ENCODE data around the gene EPS8L1.
A peak's percentile ranks its signal among the peaks of the same experiment; 100 is the strongest.

The EPS8L1 gene

DNA sequence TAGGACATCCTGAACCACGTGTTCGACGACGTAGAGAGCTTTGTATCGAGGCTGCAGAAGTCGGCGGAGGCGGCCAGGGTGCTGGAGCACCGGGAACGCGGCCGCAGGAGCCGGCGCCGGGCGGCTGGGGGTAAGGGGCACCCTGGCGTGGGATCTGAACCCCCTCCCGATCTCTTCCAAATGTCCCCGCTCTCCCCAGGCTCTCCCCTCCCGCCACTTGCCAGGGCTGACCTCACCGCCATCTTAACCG, 6.0 kb downstream of the EPS8L1 start:
- no peak for DNase-seq

DNA sequence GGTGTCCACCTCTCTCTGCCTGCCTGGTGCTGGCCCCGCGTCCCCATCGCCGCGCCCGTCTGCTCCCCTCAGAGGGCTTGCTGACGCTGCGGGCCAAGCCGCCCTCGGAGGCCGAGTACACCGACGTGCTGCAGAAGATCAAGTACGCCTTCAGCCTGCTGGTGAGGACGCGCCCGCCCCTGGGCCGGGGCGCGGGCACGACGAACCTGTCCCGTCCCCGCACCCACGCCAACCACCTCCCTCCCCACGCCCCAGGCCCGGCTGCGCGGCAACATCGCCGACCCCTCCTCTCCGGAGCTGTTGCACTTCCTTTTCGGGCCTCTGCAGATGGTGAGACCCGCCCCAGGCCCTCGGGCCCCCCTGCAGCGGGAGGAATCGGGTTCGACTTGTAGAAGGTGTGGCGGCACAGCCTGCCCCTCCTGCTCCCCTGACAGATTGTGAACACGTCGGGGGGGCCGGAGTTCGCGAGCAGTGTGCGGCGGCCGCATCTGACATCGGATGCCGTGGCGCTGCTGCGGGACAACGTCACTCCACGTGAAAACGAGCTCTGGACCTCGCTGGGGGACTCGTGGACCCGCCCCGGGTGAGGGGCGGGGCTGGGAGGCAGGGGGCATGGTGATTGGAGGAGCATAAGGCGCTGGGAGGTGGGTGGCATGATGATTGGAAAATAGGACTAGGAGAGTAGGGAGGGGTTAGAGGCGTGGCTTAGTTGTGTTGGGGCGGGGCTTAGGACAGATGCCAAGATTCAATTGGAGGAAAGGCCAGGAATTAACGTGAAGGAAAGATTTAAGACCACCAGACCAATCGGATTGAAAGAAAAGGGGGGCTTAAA, 6.6 kb downstream of the EPS8L1 start:
- no peak for DNase-seq

DNA sequence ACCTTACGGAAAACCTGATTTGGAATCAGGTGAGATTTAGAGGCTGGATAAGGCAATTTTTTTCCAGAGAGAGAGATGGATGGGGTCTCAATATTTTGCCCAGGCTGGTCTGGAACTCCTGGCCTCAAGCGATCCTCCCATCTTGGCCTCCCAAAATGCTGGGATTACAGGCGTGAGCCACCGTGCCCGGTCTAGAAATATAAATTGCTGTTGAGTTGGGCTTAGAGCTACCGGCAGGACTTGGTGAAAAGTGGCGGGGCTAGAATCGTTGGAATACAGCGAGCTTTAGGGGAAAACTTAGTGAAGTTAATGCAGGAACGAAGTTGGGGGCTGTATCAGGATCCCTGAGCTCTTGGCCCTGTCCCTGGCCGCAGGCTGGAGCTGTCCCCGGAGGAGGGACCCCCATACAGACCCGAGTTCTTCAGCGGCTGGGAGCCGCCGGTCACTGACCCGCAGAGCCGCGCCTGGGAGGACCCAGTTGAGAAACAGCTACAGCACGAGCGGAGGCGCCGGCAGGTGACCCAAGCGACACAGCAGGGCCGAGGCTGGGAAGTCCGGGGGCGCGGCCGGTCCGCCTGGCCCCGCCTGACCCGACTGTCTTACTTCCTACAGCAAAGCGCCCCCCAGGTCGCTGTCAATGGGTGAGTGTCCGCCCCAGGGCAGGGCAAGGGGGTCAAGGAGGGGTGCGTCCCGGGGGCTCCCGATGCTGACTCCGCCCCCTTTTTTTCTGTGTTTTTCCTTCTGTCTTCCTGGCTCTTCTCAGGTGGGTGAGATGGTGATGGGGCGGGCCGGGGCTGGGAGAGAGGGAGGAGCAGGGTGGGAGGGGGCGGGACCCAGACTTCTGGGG, 7.6 kb downstream of the EPS8L1 start:
- no peak for DNase-seq

- no peak for DNase-seq
Observed at GRCh38 chr19:55084416-55084815, 8.7 kb downstream of the EPS8L1 start.

DNA sequence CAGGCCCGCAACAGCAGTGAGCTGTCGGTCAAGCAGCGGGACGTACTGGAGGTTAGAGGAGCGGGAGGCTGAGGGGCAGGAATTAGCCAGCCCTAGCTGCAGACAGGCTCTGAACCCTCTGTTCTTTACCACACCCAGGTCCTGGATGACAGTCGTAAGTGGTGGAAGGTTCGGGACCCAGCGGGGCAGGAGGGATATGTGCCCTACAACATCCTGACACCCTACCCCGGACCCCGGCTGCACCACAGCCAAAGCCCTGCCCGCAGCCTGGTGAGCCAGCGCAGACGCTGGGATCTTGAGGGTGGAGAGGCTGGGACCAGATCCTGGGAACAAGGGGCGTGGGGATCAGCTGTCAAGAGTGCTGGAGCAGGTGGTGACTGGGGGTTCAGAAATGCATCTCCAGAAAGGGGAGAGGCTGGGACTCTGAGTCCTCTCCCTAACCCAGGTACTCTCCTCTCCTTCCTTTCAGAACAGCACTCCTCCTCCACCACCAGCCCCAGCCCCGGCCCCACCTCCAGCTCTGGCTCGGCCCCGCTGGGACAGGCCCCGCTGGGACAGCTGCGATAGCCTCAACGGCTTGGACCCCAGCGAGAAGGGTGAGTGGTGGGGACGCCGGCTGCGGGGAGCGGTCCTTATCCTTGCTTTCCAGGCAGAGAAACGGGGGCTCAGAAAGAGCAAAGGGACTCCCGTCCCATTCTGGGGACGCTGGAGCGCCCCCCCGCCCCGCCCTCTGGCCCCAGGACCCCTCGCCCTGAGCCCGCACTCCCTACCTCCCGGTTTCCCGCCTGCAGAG, 10.4 kb downstream of the EPS8L1 start:
- DNase-seq = no peak

DNA sequence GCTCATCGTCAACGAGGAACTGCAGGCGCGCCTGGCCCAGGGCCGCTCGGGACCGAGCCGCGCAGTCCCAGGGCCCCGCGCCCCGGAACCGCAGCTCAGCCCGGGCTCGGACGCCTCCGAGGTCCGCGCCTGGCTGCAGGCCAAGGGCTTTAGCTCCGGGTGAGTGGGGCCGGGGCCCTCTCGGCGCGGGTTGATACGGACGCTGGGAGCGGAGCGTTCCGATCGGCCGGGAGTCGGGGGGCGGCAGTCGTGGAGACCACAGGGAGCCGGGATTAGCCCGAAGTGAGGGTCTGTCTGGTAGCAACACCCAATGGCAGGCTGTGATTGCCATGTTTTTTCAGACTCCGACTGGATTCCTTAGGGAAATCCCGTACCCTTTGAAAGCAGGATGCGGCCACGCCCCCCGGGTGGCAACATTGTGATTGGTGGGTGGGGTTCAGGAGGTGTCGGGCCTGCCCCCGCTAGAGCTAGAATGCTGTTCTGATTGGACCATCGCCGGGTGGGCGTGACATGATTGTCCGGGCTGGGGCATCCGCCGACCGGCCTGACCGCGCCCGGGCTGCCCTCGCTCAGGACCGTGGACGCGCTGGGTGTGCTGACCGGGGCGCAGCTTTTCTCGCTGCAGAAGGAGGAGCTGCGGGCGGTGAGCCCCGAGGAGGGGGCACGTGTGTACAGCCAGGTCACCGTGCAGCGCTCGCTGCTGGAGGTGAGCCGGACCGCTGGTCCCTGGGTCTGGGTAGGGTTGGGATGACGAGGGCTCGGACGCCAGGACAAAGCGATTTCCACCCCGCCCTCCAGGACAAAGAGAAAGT, 11.3 kb downstream of the EPS8L1 start:
- DNase-seq = peak; percentile 74

- no peak for DNase-seq
Observed at GRCh38 chr19:55087542-55087901, 11.9 kb downstream of the EPS8L1 start.

- no peak for DNase-seq
Observed at GRCh38 chr19:55088021-55088451, 12.4 kb downstream of the EPS8L1 start.

- DNase-seq = peak; percentile 48
Observed at GRCh38 chr19:55088543-55089341, 13.1 kb downstream of the EPS8L1 start.

GRCh38 chr19:55089342-55089944, 13.8 kb downstream of the EPS8L1 start:
- no peak for DNase-seq

DNA sequence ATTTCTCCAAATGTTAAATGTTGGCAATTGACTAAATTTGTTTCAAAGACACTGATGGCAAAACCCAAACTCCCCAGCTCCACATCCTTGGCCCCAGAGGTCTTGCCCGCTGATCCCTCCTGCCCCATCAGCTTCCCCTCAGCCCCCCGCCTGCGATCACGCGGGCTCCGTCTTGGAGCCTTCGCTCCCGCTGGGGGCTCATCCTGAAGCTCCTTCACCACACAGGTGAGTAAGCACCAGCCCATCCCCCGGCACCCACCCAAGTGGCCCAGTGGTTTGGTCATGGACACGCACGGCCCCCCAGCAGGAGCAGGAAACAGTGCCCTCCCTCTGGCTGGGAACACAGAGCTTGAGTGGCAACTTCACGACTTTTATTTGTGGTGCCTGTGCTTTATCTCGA, 14.9 kb downstream of the EPS8L1 start:
- no peak for DNase-seq

DNA sequence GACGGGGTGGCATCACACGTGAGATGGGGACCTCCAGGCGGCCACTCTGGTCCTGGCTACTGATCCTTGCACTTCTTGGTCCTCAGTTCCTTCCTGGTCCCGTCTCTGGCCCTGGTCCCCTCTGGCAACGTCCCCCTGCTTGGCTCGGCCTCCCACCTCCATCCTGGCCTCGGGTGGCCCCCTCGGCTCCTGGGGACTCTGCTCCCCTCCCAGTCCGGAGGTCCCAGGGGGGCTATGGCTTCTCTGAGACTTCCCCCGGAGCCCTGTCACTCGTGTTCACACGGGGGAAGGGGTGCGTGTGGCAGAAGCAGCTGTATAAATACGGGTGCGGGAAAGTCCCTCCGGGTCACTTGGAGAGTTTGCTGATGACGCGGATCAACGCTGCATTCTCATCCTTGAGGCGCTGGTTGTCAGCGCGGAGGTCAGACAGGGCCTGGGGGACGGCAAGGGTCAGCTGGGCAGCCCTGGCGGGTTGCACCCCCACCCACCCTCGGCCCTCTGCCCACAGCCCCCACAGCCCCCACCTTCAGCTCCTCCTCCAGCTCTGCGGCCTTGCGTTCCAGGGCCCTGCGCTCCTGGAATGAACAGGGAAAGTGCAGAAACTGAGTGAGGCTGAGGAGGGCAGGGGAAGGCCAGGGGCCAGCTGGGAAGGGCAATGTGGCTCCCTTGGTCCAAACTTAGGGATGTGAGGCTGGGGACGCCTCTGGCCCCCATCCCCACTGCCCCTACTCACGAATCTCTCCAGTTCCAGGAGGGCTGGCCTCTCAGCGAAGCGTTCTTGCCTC, 15.6 kb downstream of the EPS8L1 start:
- DNase-seq = no peak

DNA sequence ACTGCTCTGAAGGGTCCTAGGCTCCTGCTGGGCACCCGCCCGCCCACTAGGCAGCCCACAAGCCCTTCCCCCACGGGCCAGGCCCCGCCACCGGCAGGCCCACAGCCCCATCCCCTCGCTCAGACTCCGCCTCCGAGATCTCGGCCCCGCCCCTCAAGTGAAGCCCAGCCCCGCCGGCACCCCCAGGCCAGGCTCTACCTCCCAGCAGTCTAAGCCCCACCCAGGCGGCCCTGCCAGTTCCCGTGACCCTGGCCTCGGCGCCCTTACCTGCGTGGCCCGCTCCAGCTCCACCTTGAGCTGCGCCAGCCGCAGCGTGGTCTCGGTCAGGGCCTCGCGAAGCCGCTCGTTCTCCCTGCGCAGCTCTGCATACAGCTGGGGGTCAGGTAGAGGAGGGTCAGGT, 16.3 kb downstream of the EPS8L1 start:
- DNase-seq = no peak

DNA sequence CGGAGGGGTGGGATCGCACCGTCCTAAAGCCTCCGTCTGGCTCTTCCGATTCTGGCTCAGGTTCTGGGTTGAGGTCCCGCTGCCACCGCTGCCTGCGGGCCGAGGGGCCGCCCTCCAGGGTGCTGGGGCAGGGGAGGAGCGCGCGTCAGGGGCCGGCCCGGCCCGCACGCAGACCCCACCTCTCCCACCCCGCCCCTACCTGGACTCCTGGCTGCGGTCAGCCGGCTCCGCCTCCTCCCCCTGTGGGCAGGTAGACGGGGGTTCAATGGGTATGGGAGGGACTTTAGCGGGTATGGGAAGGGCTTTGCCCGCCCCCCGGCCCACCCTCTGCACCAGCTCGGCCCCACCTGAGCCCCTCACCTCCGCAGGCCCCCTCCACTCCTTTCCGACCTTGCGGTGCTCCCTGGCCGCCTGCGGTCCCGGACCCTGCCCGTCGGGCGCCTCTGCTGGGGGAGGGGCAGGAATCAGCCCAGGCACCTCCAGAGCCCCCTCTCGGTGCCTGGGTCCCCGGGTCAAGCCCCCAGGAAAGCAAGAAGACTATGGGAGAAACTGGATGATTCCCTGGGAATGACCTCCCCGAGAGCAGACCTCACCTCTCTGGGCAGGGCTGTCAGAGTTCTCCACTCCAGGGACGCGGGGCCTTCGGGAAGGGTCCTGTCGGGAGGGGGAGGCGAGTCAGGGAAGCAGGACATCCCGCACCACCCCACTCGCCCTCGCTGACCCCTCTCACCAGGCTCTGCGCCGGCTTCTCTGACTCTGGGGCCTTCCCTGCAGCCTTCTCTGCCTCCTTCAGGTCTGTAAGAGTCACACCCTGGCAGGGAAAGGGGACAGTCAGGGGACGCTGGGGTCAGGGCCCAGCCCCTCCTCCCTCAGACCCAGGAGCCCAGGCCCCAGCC, 17.0 kb downstream of the EPS8L1 start:
- no peak for DNase-seq

GRCh38 chr19:55094456-55095259, 19.0 kb downstream of the EPS8L1 start:
- no peak for DNase-seq

- no peak for DNase-seq
Observed at GRCh38 chr19:55095260-55096060, 19.8 kb downstream of the EPS8L1 start.

DNA sequence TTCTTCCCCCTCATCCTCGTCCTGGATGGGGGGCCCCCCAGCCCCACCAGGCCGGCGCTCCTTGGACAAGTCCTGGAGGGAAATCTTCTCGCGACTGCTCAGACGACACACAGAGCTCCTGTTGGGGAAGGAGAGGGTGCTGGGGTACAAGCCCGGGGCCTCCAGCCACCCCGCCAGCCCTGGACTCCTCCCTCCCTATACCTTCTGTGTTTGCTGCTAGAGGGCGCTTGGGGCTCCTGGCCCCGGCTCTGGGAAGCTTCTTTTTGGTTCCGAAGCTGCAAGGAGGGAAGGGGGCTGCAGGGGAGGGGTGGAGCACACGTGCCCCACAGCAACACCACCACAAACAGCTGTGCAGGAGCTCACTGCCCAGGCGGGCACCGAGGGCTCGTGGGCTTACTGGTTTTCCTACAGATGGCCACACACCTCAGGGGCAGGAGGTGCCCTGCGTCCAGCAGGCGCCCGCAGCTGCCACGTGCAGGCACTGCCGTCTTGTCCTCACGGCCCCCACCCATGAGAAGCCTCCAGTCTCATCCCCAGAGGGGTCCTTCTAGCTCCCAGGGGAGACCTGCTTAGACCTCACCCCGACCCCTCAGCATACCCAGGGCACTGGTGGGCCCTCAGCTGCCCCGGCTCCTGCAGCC, 20.5 kb downstream of the EPS8L1 start:
- DNase-seq = no peak
